Ovary (tissue), 3 donors: ENCODE results near the gene ZBTB33.

Experiments
- EP300 ChIP-seq: sonication (generic); formaldehyde crosslinking; IDR thresholded peaks from one replicate; pipeline ENCODE4 v1.6.1; 2017; ENCODE audit warnings: antibody characterized with exemption
- TF ChIP-seq, protein P1 (sequence below), 3 donors: fragments of 450-650 bp in 2 of 3; fragments of 200-600 bp in 1 of 3; IDR thresholded peaks; one replicate each; pipeline versions ENCODE4 v1.5.1 to v1.8.0; 2016 to 2022; ENCODE audit warnings: antibody characterized with exemption in 3 of 3, mild to moderate bottlenecking in 1 of 3
- donor health status: DM: no; HTN: no; CAD: no.

DNA sequence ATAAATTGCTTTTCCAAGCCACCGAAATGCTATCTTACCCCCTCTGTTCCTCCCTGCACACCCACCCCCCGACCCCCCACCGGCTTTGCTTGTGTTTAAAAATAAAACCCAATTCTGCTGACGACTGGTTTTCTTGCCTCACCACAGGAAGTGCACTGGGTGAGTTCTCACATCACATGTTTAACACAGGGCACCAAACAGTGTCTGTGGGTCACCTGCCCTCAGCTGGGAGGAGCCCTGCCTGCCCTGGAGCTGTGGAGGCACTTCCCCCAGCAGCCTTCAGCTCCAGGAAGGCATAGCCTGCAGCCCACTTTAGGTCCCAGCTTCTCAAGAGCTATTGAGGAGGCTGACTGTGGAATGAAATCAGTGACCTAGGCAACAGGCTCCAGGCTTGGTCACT, 51.8 kb downstream of the ZBTB33 start:
- TF ChIP-seq EP300, result no peak
- TF ChIP-seq, protein P1, sequence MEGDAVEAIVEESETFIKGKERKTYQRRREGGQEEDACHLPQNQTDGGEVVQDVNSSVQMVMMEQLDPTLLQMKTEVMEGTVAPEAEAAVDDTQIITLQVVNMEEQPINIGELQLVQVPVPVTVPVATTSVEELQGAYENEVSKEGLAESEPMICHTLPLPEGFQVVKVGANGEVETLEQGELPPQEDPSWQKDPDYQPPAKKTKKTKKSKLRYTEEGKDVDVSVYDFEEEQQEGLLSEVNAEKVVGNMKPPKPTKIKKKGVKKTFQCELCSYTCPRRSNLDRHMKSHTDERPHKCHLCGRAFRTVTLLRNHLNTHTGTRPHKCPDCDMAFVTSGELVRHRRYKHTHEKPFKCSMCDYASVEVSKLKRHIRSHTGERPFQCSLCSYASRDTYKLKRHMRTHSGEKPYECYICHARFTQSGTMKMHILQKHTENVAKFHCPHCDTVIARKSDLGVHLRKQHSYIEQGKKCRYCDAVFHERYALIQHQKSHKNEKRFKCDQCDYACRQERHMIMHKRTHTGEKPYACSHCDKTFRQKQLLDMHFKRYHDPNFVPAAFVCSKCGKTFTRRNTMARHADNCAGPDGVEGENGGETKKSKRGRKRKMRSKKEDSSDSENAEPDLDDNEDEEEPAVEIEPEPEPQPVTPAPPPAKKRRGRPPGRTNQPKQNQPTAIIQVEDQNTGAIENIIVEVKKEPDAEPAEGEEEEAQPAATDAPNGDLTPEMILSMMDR (IDR thresholded peaks at IDR 0.05), result no peak
